GM12873 (cell line): ENCODE results near the gene SPOCK3.

Experiments used
- TF ChIP-seq, protein P1 (sequence below): IDR thresholded peaks from 2 replicates; pipeline ENCODE4 v1.5.1; 2012; ENCODE audit warnings: low read depth, mild to moderate bottlenecking, moderate library complexity, low read length, control low read depth; ENCODE audit not compliant: insufficient read depth; ENCODE audit errors: missing control alignments

Gene SPOCK3

DNA sequence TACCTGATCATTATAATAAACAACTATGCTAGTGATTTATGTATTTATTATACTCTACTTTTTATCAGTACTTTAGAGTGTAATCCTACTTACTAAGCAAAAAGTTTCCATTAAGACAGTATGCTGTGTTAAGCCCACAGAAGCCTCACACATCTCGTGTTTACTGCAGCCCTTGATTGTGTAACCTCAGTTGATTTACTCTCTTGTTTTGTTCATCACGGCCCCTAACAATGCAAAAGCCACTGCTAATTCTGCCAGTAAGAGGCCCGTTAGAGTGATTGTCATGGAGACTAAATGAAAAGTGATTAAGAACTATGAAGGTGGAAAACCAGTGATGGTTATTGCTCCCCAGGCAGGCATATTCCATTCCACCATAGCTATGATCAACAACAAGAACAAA is 436.2 kb downstream of the SPOCK3 start:
- TF ChIP-seq, protein P1, sequence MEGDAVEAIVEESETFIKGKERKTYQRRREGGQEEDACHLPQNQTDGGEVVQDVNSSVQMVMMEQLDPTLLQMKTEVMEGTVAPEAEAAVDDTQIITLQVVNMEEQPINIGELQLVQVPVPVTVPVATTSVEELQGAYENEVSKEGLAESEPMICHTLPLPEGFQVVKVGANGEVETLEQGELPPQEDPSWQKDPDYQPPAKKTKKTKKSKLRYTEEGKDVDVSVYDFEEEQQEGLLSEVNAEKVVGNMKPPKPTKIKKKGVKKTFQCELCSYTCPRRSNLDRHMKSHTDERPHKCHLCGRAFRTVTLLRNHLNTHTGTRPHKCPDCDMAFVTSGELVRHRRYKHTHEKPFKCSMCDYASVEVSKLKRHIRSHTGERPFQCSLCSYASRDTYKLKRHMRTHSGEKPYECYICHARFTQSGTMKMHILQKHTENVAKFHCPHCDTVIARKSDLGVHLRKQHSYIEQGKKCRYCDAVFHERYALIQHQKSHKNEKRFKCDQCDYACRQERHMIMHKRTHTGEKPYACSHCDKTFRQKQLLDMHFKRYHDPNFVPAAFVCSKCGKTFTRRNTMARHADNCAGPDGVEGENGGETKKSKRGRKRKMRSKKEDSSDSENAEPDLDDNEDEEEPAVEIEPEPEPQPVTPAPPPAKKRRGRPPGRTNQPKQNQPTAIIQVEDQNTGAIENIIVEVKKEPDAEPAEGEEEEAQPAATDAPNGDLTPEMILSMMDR, result no peak

DNA sequence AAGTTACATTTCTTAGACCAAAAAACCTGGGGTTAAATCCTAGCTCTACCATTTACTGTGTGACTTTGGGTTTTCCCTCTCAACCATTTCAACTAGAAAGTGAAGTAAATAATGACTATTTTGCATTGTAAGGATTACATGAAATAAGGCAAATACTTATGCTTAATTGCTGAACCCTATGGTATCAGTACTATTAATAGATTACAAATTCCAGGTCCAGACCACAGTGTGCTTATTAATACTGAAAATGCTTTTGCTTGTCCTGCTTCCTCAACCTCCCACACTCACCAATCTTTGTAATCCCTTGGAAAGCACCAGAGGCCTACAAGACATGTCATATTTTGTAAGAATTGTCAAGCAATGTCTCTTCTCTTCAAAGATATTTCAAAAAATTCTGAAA is 456.5 kb downstream of the SPOCK3 start:
- TF ChIP-seq, protein P1, result no peak

DNA sequence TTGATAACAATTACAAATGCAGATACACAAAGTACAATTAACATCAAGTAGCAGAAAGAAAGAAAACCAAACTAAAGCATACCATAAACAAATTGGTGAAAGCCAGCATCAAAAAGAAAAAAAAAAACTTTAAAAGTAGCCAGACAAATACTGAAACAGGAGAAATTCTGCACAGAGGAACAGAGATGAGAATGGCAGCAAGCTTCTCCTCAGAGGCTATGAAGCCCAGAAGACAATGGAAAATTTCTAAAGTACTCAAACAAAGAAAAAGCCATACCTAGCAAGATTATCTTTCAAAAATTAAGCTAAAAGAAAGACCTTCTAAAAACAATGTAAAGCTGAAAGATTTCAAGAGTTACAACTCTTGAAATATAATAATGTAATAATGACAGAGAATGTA is 471.3 kb downstream of the SPOCK3 start:
- TF ChIP-seq, protein P1, result no peak

DNA sequence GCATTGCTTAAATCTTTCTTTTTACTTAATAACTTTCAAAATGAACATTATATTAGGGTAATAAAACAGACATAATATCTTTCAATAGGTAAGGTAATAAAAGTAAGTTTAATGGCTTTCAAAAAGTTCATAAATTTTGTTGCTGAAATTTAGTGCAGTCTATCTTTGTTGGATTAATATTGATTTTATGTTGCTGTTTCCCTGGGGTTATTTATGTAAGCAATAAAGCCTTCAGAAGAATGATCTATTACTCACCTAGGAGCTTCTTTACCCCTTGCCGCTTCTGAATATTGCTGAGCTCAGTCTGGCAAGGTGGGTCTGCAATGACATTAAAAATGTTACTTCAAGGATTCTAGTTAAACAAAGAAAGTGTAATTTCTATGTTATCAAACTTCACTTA is 492.6 kb downstream of the SPOCK3 start:
- TF ChIP-seq, protein P1, result no peak

DNA sequence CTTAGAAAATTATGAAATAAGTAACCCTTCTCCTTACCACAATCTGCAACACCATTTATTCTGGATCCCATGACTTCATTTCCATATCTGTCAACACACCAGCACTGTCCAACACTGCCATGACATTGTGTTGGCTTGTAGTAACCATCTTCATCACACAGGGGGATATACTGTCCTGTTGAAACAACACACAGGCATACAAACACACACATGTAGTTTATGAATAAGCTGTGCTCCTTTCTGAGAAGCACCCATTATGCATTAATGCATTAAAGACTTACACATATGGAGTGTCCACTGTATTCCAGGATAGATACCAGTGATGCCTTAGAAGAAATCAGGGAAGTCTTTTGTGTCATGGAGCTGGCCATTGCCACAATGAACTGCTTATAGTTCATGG is 496.9 kb downstream of the SPOCK3 start:
- TF ChIP-seq, protein P1, result no peak

DNA sequence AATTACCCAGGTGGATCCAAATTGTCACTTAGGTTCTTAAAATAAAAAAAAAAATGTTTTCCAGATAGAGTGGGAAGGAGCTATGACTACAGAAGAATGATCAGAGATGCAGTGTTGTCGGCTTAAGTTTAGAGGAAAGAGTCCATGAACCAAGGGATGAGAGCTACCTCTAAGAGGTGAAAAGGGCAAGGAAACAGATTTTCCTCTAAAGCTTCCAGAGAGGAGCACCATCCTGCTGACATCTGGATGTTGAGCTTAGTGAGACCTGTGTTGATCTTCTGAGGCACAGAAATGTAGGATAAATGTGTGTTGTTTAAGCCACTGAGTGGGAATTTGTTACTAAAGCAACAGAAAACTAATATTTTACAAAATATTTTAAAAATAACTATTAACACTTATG is 498.7 kb downstream of the SPOCK3 start:
- TF ChIP-seq, protein P1, result no peak

DNA sequence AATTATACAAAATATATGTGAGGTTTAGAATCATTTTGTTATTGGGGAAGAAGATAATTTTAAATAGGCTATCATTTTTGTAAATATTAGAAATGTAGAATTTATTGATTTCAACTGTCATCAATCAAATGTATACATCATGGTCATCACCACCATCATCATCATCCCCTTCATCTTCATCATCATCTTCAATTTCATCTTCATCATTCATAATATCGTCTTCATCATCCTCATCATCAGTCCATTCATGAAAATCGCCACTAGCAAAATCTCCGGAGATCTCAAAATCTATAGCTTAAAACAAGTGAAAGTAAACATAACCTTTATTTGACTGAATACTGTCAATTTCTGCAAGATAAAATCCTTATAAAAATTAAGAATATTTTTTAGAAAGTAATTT is 499.5 kb downstream of the SPOCK3 start:
- TF ChIP-seq, protein P1, result no peak
